K562 (cell line): ENCODE data around the gene ZDHHC8. TPM values are rescaled to one million over a fixed set of nuclear protein-coding genes. Genes with fewer than 3 reads are reported as not detected.
A peak's percentile ranks its signal among the peaks of the same experiment; 100 is the strongest.

ENCODE experiments used
- CBFA2T3 ChIP-seq: fragments of 450-650 bp; IDR thresholded peaks from 2 replicates; pipeline ENCODE4 v1.6.1; 2017
- PML ChIP-seq: IDR thresholded peaks from 2 replicates; pipeline ENCODE4 v1.6.1; 2012; ENCODE audit warnings: low read length, inconsistent platforms
- ZFP30 ChIP-seq: fragments of 250-450 bp; sonication (Bioruptor Pico); IDR thresholded peaks from 2 replicates; pipeline ENCODE4 v1.8.0; 2022; ENCODE audit warnings: moderate library complexity, mild to moderate bottlenecking, inconsistent platforms, borderline replicate concordance
- polyA plus RNA-seq, 8 experiments: library from polyadenylated mRNA; depleted of rRNA in 4 of 8; stranded (reverse) in 5 of 8; unstranded in 3 of 8; fragments of >200 nt; fragmentation: Nextera tagmentation in 2 of 8; fragmentation: Illumina TruSeq in 1 of 8; extraction: Ambion mirVana in 2 of 8; extraction: Trizol in 1 of 8; gene quantifications; 2 replicates each; pipeline versions ENCODE4 v1.2.1 to v1.2.3, GENCODE V29; 2011 to 2014; ENCODE audit warnings: inconsistent platforms in 1 of 8, missing spikeins in 1 of 8
- total RNA-seq, 7 experiments: library from RNA; depleted of rRNA in 6 of 7; stranded (reverse); fragments of >200 nt in 6 of 7; fragmentation: Illumina TruSeq in 2 of 7; extraction: Trizol in 2 of 7; gene quantifications; 2 replicates each; pipeline versions ENCODE4 v1.2.1 to v1.2.3, GENCODE V29; 2011 to 2021; ENCODE audit warnings: low replicate concordance in 1 of 7
- TF ChIP-seq, protein P1 (sequence below): fragments of 200-800 bp; sonication (Bioruptor generic); IDR thresholded peaks from 2 replicates; pipeline ENCODE4 v1.6.1; 2016; ENCODE audit warnings: missing genetic modification characterization, missing compliant biosample characterization
- TF ChIP-seq, protein P2 (sequence below), 2 experiments: fragments of 450-650 bp; conservative IDR thresholded peaks; 2 replicates each; pipeline ENCODE4 v1.6.1; 2017; ENCODE audit warnings: mild to moderate bottlenecking in 2 of 2, moderate library complexity in 2 of 2
- TF ChIP-seq, protein P3 (sequence below): sonication (generic); formaldehyde crosslinking; IDR thresholded peaks from 2 replicates; pipeline ENCODE4 v1.8.0; 2023; ENCODE audit warnings: missing genetic modification reagents, mild to moderate bottlenecking, borderline replicate concordance
- TF ChIP-seq, protein P4 (sequence below): fragments of 250-450 bp; sonication (Bioruptor Pico); IDR thresholded peaks from 2 replicates; pipeline ENCODE4 v1.4.0; 2020

ZDHHC8 gene
- total and polyA plus RNA-seq, 9 of the 15 experiments (the other 6 are each of a cell fraction or from before 2014, with no cell fraction given): 0.04 to 109 (median 16.4) TPM

DNA sequence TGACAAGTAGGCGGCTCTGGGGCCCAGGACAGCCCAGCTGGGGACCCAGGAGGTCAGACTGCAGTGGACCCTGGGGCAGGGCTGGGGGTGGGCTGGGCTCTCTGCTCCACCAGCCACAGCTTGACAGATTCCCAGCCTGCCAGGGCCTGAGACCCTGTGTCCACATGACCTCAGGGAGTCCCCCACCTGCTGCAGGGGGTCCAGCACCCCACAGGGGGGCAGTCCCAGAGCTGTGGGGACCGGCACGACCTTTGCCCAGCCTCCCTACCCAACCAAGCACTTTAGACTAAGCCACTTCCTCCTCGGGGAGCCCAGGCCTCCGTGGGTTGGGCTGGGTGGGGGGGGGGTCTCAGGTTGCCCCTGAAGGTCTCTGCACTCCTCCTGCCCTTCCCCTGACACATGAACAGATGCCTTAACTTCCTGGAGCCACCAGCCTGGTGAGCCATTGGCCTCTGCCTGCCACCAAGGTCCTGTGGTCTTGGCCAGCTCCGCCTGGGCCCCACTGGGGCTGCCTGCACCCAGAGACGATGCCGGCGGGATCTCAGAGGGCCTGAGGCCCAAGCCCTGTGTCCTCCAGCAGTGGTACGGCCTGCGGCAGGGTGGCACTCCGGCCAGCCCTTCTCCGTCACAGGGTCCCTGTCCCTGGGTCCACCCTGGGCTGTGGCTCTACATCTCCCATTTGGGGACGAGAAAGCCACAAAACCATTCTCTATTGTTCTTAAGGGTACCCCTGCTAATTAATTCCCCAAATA lies 15.8 kb downstream of the ZDHHC8 start (continued):
- TF ChIP-seq, protein P1, sequence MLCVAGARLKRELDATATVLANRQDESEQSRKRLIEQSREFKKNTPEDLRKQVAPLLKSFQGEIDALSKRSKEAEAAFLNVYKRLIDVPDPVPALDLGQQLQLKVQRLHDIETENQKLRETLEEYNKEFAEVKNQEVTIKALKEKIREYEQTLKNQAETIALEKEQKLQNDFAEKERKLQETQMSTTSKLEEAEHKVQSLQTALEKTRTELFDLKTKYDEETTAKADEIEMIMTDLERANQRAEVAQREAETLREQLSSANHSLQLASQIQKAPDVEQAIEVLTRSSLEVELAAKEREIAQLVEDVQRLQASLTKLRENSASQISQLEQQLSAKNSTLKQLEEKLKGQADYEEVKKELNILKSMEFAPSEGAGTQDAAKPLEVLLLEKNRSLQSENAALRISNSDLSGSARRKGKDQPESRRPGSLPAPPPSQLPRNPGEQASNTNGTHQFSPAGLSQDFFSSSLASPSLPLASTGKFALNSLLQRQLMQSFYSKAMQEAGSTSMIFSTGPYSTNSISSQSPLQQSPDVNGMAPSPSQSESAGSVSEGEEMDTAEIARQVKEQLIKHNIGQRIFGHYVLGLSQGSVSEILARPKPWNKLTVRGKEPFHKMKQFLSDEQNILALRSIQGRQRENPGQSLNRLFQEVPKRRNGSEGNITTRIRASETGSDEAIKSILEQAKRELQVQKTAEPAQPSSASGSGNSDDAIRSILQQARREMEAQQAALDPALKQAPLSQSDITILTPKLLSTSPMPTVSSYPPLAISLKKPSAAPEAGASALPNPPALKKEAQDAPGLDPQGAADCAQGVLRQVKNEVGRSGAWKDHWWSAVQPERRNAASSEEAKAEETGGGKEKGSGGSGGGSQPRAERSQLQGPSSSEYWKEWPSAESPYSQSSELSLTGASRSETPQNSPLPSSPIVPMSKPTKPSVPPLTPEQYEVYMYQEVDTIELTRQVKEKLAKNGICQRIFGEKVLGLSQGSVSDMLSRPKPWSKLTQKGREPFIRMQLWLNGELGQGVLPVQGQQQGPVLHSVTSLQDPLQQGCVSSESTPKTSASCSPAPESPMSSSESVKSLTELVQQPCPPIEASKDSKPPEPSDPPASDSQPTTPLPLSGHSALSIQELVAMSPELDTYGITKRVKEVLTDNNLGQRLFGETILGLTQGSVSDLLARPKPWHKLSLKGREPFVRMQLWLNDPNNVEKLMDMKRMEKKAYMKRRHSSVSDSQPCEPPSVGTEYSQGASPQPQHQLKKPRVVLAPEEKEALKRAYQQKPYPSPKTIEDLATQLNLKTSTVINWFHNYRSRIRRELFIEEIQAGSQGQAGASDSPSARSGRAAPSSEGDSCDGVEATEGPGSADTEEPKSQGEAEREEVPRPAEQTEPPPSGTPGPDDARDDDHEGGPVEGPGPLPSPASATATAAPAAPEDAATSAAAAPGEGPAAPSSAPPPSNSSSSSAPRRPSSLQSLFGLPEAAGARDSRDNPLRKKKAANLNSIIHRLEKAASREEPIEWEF (CRISPR knock-in tag): no peak
- TF ChIP-seq, protein P2, sequence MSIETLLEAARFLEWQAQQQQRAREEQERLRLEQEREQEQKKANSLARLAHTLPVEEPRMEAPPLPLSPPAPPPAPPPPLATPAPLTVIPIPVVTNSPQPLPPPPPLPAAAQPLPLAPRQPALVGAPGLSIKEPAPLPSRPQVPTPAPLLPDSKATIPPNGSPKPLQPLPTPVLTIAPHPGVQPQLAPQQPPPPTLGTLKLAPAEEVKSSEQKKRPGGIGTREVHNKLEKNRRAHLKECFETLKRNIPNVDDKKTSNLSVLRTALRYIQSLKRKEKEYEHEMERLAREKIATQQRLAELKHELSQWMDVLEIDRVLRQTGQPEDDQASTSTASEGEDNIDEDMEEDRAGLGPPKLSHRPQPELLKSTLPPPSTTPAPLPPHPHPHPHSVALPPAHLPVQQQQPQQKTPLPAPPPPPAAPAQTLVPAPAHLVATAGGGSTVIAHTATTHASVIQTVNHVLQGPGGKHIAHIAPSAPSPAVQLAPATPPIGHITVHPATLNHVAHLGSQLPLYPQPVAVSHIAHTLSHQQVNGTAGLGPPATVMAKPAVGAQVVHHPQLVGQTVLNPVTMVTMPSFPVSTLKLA (conservative IDR thresholded peaks at IDR 0.05): no peak
- TF ChIP-seq, protein P3, sequence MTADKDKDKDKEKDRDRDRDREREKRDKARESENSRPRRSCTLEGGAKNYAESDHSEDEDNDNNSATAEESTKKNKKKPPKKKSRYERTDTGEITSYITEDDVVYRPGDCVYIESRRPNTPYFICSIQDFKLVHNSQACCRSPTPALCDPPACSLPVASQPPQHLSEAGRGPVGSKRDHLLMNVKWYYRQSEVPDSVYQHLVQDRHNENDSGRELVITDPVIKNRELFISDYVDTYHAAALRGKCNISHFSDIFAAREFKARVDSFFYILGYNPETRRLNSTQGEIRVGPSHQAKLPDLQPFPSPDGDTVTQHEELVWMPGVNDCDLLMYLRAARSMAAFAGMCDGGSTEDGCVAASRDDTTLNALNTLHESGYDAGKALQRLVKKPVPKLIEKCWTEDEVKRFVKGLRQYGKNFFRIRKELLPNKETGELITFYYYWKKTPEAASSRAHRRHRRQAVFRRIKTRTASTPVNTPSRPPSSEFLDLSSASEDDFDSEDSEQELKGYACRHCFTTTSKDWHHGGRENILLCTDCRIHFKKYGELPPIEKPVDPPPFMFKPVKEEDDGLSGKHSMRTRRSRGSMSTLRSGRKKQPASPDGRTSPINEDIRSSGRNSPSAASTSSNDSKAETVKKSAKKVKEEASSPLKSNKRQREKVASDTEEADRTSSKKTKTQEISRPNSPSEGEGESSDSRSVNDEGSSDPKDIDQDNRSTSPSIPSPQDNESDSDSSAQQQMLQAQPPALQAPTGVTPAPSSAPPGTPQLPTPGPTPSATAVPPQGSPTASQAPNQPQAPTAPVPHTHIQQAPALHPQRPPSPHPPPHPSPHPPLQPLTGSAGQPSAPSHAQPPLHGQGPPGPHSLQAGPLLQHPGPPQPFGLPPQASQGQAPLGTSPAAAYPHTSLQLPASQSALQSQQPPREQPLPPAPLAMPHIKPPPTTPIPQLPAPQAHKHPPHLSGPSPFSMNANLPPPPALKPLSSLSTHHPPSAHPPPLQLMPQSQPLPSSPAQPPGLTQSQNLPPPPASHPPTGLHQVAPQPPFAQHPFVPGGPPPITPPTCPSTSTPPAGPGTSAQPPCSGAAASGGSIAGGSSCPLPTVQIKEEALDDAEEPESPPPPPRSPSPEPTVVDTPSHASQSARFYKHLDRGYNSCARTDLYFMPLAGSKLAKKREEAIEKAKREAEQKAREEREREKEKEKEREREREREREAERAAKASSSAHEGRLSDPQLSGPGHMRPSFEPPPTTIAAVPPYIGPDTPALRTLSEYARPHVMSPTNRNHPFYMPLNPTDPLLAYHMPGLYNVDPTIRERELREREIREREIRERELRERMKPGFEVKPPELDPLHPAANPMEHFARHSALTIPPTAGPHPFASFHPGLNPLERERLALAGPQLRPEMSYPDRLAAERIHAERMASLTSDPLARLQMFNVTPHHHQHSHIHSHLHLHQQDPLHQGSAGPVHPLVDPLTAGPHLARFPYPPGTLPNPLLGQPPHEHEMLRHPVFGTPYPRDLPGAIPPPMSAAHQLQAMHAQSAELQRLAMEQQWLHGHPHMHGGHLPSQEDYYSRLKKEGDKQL (CRISPR knock-in tag): peak; percentile 90
- TF ChIP-seq, protein P4, sequence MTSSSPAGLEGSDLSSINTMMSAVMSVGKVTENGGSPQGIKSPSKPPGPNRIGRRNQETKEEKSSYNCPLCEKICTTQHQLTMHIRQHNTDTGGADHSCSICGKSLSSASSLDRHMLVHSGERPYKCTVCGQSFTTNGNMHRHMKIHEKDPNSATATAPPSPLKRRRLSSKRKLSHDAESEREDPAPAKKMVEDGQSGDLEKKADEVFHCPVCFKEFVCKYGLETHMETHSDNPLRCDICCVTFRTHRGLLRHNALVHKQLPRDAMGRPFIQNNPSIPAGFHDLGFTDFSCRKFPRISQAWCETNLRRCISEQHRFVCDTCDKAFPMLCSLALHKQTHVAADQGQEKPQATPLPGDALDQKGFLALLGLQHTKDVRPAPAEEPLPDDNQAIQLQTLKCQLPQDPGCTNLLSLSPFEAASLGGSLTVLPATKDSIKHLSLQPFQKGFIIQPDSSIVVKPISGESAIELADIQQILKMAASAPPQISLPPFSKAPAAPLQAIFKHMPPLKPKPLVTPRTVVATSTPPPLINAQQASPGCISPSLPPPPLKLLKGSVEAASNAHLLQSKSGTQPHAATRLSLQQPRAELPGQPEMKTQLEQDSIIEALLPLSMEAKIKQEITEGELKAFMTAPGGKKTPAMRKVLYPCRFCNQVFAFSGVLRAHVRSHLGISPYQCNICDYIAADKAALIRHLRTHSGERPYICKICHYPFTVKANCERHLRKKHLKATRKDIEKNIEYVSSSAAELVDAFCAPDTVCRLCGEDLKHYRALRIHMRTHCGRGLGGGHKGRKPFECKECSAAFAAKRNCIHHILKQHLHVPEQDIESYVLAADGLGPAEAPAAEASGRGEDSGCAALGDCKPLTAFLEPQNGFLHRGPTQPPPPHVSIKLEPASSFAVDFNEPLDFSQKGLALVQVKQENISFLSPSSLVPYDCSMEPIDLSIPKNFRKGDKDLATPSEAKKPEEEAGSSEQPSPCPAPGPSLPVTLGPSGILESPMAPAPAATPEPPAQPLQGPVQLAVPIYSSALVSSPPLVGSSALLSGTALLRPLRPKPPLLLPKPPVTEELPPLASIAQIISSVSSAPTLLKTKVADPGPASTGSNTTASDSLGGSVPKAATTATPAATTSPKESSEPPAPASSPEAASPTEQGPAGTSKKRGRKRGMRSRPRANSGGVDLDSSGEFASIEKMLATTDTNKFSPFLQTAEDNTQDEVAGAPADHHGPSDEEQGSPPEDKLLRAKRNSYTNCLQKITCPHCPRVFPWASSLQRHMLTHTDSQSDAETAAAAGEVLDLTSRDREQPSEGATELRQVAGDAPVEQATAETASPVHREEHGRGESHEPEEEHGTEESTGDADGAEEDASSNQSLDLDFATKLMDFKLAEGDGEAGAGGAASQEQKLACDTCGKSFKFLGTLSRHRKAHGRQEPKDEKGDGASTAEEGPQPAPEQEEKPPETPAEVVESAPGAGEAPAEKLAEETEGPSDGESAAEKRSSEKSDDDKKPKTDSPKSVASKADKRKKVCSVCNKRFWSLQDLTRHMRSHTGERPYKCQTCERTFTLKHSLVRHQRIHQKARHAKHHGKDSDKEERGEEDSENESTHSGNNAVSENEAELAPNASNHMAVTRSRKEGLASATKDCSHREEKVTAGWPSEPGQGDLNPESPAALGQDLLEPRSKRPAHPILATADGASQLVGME (CRISPR knock-in tag): no peak
- TF ChIP-seq ZFP30 (CRISPR knock-in tag): no peak
- TF ChIP-seq CBFA2T3: no peak
- no peak for TF ChIP-seq PML
